Epithelial cell of umbilical artery (primary cell): ENCODE measurements around the gene NRGN. TPM values are rescaled to one million over a fixed set of nuclear protein-coding genes. Genes with fewer than 3 reads are reported as not detected.

ENCODE experiments used
- total RNA-seq: library from RNA; depleted of rRNA; stranded (reverse); fragments of >200 nt; gene quantifications from 2 replicates; pipeline ENCODE4 v1.2.3, GENCODE V29; 2014

Gene NRGN
- total RNA-seq, result 0.32 and 0.91 TPM in 2 replicates

GRCh38 chr11:124739479-124740276 is at the start of gene NRGN:
Gene NRGN, plus strand, starts transcription at chr11:124739942. Its CDS starts 143 bp downstream, at chr11:124740085.

GRCh38 chr11:124751741-124752470 is 12.2 kb downstream of the NRGN start, which contains the start of gene VSIG2:
Gene VSIG2, minus strand, starts transcription at chr11:124752255. Its CDS starts 118 bp downstream, at chr11:124752137.

GRCh38 chr11:124762105-124762623 is 22.4 kb downstream of the NRGN start, which contains the start of gene ESAM:
Gene ESAM, minus strand, starts transcription at chr11:124762290. Its CDS starts 136 bp downstream, at chr11:124762154.

Other genes starting within 250 kb of the NRGN start
- gene OR8B12, start 196.3 kb upstream of the NRGN start, total RNA-seq, result not detected in 2 replicates
- not detected in 2 replicates for gene OR8A1, start 169.9 kb upstream of the NRGN start, total RNA-seq
- gene PANX3, start 128.5 kb upstream of the NRGN start, total RNA-seq, result not detected in 2 replicates
- 15.0 and 16.9 TPM in 2 replicates for gene TBRG1, start 117.1 kb upstream of the NRGN start, total RNA-seq
- gene SIAE, start 66.2 kb upstream of the NRGN start, total RNA-seq, result 9.1 and 16.1 TPM in 2 replicates
- 8.5 and 10.7 TPM in 2 replicates for gene SPA17, start 66.0 kb upstream of the NRGN start, total RNA-seq
- 0.46 TPM in 1 of 2 replicates, not detected in the other for gene VSIG2, start 12.3 kb downstream of the NRGN start, total RNA-seq
- 69.8 and 70.7 TPM in 2 replicates for gene ESAM, start 22.3 kb downstream of the NRGN start, total RNA-seq
- 7.1 and 12.2 TPM in 2 replicates for gene MSANTD2, start 60.5 kb downstream of the NRGN start, total RNA-seq
- 16.9 and 17.2 TPM in 2 replicates for gene ROBO3, start 125.5 kb downstream of the NRGN start, total RNA-seq
- 132 and 166 TPM in 2 replicates for gene ROBO4, start 157.9 kb downstream of the NRGN start, total RNA-seq
- 0.46 TPM in 1 of 2 replicates, not detected in the other for gene HEPN1, start 179.3 kb downstream of the NRGN start, total RNA-seq
- not detected in 2 replicates for gene HEPACAM, start 196.1 kb downstream of the NRGN start, total RNA-seq
- gene CCDC15, start 214.3 kb downstream of the NRGN start, total RNA-seq, result 1.6 and 1.7 TPM in 2 replicates